Upper lobe of left lung (tissue), 4 donors: ENCODE data around the gene POPDC3.

Experiments used
- POLR2A ChIP-seq, 4 donors: fragments of 450-650 bp; IDR thresholded peaks; one replicate each; pipeline ENCODE4 v1.5.1; 2016 to 2017; ENCODE audit warnings: antibody characterized with exemption in 4 of 4, mild to moderate bottlenecking in 2 of 4
- POLR2AphosphoS5 ChIP-seq, 2 donors: sonication (generic); formaldehyde crosslinking; IDR thresholded peaks; one replicate each; pipeline ENCODE4 v1.5.1; 2017; ENCODE audit warnings: antibody characterized with exemption in 2 of 2
- TF ChIP-seq, protein P1 (sequence below), 6 experiments: fragments of 450-650 bp in 4 of 6; fragments of 200-600 bp in 2 of 6; sonication (generic) in 2 of 6; IDR thresholded peaks; one replicate each; pipeline ENCODE4 v1.5.1; 2016 to 2019; ENCODE audit warnings: antibody characterized with exemption in 6 of 6

DNA sequence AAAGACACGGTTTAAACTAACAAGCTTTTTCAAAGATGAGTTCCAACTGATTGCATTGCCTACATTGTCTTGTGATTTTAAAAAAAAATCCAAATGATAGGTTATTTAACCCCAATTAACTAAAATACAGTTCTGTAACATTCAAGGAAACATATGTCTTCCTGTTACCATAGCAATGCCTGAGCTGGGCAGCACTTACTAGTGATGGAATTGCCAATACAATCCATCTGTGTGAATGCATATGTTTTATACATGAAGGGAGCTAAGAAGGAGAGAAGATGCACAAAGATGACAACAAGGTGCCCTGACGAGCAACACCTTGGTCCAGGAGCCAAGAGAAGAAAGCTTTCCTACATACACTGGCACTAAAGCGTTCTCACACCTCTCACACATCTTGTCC is 68.7 kb downstream of the POPDC3 start:
- TF ChIP-seq, protein P1, sequence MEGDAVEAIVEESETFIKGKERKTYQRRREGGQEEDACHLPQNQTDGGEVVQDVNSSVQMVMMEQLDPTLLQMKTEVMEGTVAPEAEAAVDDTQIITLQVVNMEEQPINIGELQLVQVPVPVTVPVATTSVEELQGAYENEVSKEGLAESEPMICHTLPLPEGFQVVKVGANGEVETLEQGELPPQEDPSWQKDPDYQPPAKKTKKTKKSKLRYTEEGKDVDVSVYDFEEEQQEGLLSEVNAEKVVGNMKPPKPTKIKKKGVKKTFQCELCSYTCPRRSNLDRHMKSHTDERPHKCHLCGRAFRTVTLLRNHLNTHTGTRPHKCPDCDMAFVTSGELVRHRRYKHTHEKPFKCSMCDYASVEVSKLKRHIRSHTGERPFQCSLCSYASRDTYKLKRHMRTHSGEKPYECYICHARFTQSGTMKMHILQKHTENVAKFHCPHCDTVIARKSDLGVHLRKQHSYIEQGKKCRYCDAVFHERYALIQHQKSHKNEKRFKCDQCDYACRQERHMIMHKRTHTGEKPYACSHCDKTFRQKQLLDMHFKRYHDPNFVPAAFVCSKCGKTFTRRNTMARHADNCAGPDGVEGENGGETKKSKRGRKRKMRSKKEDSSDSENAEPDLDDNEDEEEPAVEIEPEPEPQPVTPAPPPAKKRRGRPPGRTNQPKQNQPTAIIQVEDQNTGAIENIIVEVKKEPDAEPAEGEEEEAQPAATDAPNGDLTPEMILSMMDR (IDR thresholded peaks at IDR 0.05), result no peak
- TF ChIP-seq POLR2A (IDR thresholded peaks at IDR 0.05), result no peak
- no peak for TF ChIP-seq POLR2AphosphoS5 (IDR thresholded peaks at IDR 0.05)
